ENCODE measurements around the gene ZNF416.

ZNF416 gene

GRCh38 chr19:57558525-57558924 is 20.2 kb downstream of the ZNF416 start:
- DNase-seq, result no peak

GRCh38 chr19:57557659-57558058 is 21.1 kb downstream of the ZNF416 start:
- DNase-seq, result no peak

GRCh38 chr19:57552432-57552831 is 26.3 kb downstream of the ZNF416 start:
- DNase-seq, result no peak

- no peak for DNase-seq
Observed at GRCh38 chr19:57546513-57546912, 32.2 kb downstream of the ZNF416 start.

- no peak for DNase-seq
Observed at GRCh38 chr19:57537953-57538547, 40.7 kb downstream of the ZNF416 start.

GRCh38 chr19:57527136-57527881 is 51.4 kb downstream of the ZNF416 start, which contains the start of gene ZNF549:
TSS of gene ZNF549 (plus strand) at chr19:57527356. CDS start at chr19:57527574, 218 bp downstream.
- DNase-seq, result peak; percentile 44
